Measurements from ENCODE around the gene PAPPA.

GRCh38 chr9:116382053-116382452, 228.5 kb downstream of the PAPPA start:
- TF ChIP-seq, protein P1, sequence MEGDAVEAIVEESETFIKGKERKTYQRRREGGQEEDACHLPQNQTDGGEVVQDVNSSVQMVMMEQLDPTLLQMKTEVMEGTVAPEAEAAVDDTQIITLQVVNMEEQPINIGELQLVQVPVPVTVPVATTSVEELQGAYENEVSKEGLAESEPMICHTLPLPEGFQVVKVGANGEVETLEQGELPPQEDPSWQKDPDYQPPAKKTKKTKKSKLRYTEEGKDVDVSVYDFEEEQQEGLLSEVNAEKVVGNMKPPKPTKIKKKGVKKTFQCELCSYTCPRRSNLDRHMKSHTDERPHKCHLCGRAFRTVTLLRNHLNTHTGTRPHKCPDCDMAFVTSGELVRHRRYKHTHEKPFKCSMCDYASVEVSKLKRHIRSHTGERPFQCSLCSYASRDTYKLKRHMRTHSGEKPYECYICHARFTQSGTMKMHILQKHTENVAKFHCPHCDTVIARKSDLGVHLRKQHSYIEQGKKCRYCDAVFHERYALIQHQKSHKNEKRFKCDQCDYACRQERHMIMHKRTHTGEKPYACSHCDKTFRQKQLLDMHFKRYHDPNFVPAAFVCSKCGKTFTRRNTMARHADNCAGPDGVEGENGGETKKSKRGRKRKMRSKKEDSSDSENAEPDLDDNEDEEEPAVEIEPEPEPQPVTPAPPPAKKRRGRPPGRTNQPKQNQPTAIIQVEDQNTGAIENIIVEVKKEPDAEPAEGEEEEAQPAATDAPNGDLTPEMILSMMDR (IDR thresholded peaks at IDR 0.05 in 2 of 3, conservative IDR thresholded peaks at IDR 0.05 in 1 of 3; ENCODE audit: borderline replicate concordance in 1 of 3, insufficient read depth in 1 of 3, low read depth in 2 of 3, low read length in 2 of 3) = no peak
- no peak for TF ChIP-seq SIN3A (IDR thresholded peaks at IDR 0.05; ENCODE audit: low read depth)
- no peak for TF ChIP-seq EZH2 (IDR thresholded peaks at IDR 0.05)
- TF ChIP-seq EGR1 (IDR thresholded peaks at IDR 0.05; ENCODE audit: low read depth) = no peak
- no peak for TF ChIP-seq SRF (IDR thresholded peaks at IDR 0.05; ENCODE audit: low read depth)
- no peak for TF ChIP-seq REST (IDR thresholded peaks at IDR 0.05; ENCODE audit: low read depth)
- no peak for TF ChIP-seq POLR2A (IDR thresholded peaks at IDR 0.05; ENCODE audit: borderline replicate concordance, extremely low read depth, insufficient read depth, insufficient read length)
- TF ChIP-seq, protein P2, sequence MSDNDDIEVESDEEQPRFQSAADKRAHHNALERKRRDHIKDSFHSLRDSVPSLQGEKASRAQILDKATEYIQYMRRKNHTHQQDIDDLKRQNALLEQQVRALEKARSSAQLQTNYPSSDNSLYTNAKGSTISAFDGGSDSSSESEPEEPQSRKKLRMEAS (IDR thresholded peaks at IDR 0.05) = no peak
- TF ChIP-seq RAD21 (IDR thresholded peaks at IDR 0.05; ENCODE audit: low read depth) = no peak
